Measurements from ENCODE around the gene SLC25A26.
"Not testable (repeated sequence)": the region's sequence is repeated elsewhere in the genome, so short reads cannot be mapped to it uniquely, and the experiment has no call there.

Gene SLC25A26

GRCh38 chr3:66410976-66411375 lies 190.2 kb downstream of the SLC25A26 start:
- no peak for DNase-seq (ENCODE audit: low read depth)

DNA sequence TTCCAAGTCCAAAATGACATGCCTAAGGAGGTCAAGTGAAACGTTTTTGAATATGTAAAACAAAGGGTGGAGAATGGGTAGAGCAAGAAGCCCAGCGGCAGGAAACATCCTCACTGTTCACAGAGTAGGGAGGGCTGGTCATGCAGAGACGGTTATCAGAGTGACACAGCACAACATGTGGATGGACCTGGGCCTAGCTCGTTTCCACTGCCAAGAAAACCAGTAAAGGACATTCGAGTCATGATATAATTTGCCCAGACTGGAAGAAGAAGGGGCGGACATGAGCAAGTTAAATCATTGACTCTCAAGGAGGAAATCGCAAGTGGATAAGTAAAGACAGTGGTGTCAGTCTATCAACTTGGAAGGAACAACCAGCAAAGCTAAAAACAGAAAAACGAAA lies 190.7 kb downstream of the SLC25A26 start:
- DNase-seq (ENCODE audit: low read depth), result no peak

- DNase-seq (ENCODE audit: low read depth), result no peak
These were observed 191.4 kb downstream of the SLC25A26 start for GRCh38 chr3:66411961-66412887.

- DNase-seq (ENCODE audit: low read depth), result peak; percentile 87
These were observed 192.4 kb downstream of the SLC25A26 start for GRCh38 chr3:66413151-66413751.

GRCh38 chr3:66414846-66415245 lies 194.0 kb downstream of the SLC25A26 start:
- DNase-seq (ENCODE audit: low read depth), result no peak

DNA sequence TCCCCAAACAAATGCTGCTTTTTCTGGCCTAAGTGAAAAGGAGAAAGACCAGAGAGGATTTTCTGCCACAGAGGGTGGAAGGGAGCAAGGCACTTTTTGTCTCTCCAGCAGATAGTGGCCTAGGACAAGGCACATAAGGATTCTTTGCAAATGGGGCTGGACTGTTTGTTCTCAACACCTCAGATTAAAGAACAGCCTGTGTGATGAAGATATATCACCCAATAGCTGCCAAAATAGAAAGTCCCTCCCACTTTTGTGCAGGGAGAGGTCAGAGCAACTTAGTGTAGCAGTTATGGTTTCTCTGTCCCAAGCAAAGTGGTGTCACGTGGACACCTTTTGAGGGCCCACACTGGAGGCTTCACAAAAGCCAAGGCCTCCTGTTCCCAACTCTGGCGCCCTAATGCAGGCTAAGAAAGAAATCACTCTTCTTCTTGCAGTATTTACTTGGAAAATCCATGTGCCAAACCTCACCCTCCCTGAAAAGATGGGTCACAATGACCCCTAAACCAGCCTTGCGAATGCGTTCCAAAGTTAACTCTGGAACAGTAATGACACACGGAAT lies 195.1 kb downstream of the SLC25A26 start:
- DNase-seq (ENCODE audit: low read depth), result no peak

GRCh38 chr3:66416556-66417304 lies 195.9 kb downstream of the SLC25A26 start:
- DNase-seq (ENCODE audit: low read depth), result no peak

DNA sequence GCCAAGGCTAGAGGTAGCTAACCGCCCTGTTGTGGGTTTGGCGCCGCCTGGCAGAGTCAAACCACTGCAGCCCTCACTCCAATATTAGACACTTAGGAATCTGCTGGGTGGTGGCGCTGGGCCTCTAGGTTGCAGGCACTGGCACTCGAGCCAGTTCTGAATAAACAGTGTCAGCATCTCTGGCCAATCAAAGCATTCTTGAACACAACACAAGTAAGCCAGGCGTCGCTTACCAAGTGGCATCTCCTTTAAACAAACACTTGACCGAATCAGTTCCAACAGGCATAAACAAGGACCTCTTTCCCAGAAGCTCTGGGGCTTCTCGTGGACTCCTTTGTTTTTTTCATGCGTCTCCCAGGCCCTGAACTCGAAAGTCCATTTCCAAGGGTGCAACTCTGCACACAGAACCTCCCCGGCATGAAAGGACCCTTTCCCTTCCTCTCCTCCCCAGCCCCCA lies 197.7 kb downstream of the SLC25A26 start:
- no peak for DNase-seq (ENCODE audit: low read depth)

GRCh38 chr3:66419036-66419435 lies 198.2 kb downstream of the SLC25A26 start:
- no peak for DNase-seq (ENCODE audit: low read depth)

- not testable (repeated sequence) for DNase-seq (ENCODE audit: low read depth)
These were observed 200.3 kb downstream of the SLC25A26 start for GRCh38 chr3:66421144-66421543.

DNA sequence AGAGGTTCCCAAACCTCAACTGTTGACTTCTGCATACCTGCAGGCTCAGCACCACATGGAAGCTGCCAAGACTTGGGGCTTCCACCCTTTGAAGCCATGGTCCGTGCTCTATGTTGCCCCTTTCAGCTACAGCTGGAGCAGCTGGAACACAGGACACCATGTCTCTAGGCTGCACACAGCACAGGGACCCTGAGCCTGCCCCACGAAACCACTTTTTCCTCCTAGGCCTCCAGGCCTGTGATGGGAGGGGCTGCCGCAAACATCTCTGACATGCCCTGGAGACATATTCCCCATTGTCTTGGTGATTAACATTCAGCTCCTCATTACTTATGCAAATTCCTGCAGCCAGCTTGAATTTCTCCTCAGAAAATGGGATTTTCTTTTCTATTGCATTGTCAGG lies 201.1 kb downstream of the SLC25A26 start:
- DNase-seq (ENCODE audit: low read depth), result not testable (repeated sequence)

DNA sequence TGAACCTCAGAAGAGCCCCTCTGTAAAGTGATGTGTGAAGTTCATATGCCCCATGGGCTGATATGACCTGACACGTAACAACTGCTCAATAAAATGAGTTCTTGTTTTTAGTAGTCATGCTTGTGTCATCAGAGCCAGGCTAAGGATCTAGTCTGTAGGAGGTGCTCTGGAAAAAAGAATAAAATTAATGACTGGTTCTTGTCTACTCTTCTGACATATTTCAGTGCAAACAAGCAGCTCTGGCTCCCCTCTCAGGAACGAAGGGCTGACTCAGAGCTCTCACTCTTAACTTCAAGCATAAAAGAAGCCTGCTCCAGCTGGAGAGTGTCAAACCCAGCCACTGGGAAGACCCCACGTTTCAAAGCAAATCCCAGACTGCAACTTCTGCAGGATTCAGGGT lies 203.0 kb downstream of the SLC25A26 start:
- peak; percentile 71 for DNase-seq (ENCODE audit: low read depth)

DNA sequence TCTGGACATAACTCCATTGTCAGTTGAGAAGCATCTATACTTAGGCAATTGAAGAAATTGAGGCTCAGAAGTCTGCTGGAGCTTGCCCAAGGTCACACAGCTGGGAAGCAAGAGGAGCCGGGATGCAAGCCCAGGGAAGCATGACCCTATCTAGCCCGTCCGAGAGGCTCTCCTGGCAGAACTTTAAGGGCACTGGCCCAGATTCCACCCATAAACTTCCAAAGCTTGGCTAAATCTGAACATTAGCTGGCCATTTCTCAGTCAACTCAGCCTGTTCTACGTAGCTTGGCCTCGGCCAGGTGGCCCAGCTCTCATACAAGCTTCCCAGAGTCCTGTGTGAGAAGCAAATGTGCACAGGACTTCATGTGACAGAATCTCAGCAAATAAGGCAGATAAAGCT lies 204.2 kb downstream of the SLC25A26 start:
- no peak for DNase-seq (ENCODE audit: low read depth)

DNA sequence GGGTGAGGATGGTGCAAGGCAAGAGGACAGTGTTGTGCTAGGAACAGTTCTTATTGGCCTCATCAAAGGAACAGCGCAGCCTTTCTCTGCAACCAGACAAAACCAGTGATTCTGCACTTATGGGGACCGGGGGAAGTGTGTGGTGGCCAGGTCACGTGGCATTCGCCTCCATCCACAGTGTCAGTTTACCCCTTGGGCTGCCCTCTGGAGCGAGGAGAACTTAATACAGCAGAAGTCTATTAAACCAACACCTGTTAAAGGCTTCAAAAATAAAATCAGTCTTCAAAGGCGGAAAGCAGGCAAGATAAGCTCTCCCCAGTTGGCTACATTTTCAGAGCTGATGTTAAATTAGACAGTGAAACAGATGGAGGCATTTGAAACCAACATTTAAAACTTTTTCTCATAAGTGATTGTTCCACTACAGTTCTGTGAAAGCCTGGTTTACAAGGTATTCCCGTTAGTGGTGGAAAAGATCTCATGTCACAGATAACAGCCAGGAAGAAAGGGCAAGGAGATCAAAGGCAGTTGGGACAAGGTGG lies 204.8 kb downstream of the SLC25A26 start:
- no peak for DNase-seq (ENCODE audit: low read depth)

- no peak for DNase-seq (ENCODE audit: low read depth)
These were observed 205.3 kb downstream of the SLC25A26 start for GRCh38 chr3:66426135-66426534.

DNA sequence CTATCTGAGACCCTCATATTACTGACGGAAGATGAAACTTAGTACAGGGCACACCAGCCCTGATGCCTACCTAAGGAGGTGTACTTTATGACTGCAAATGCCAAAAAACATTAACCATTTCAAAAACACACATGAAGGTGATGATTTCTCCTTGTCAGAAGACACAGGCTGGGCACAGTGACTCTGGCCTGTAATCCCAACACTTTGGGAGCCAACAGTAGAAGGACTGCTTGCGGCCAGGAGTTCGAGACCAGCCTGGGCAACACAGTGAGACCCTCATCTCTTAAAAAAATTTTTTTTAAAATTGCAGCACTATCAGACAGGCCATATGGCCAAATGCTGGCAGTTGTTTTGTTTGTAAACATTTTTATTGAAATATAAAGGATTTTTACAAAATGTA lies 206.6 kb downstream of the SLC25A26 start:
- DNase-seq (ENCODE audit: low read depth), result no peak

- DNase-seq (ENCODE audit: low read depth), result no peak
These were observed 207.2 kb downstream of the SLC25A26 start for GRCh38 chr3:66427951-66428474.

Data from ELR (cell line).